GM18499 (cell line): ENCODE data around the gene CBX2.

Source experiments
- ATAC-seq: cut with Tn5 transposase; IDR thresholded peaks from one replicate; pipeline ENCODE4 v1.9.1; 2021; ENCODE audit warnings: moderate number of reproducible peaks; ENCODE audit not compliant: insufficient read depth, unreplicated experiment

CBX2 gene

GRCh38 chr17:79824234-79824633 is 46.3 kb downstream of the CBX2 start:
- ATAC-seq, result no peak

- ATAC-seq, result no peak
These were observed 47.1 kb downstream of the CBX2 start for GRCh38 chr17:79824893-79825579.

- ATAC-seq, result no peak
These were observed 47.6 kb downstream of the CBX2 start for GRCh38 chr17:79825580-79825921.

GRCh38 chr17:79826204-79826680 is 48.3 kb downstream of the CBX2 start:
- no peak for ATAC-seq

GRCh38 chr17:79826841-79827578 is 49.1 kb downstream of the CBX2 start:
- ATAC-seq, result no peak

GRCh38 chr17:79829004-79829403 is 51.1 kb downstream of the CBX2 start:
- no peak for ATAC-seq

GRCh38 chr17:79829457-79829856 is 51.5 kb downstream of the CBX2 start:
- ATAC-seq, result no peak

GRCh38 chr17:79830303-79830702 is 52.4 kb downstream of the CBX2 start:
- no peak for ATAC-seq

GRCh38 chr17:79830763-79831264 is 52.9 kb downstream of the CBX2 start:
- no peak for ATAC-seq

GRCh38 chr17:79831265-79832217 is 53.6 kb downstream of the CBX2 start:
- ATAC-seq, result no peak

GRCh38 chr17:79832218-79833109 is 54.5 kb downstream of the CBX2 start:
- no peak for ATAC-seq

- no peak for ATAC-seq
These were observed 55.1 kb downstream of the CBX2 start for GRCh38 chr17:79833110-79833450.

- no peak for ATAC-seq
These were observed 56.0 kb downstream of the CBX2 start for GRCh38 chr17:79833744-79834564.

- no peak for ATAC-seq
These were observed 56.9 kb downstream of the CBX2 start for GRCh38 chr17:79834565-79835469.

GRCh38 chr17:79835470-79835899 is 57.5 kb downstream of the CBX2 start:
- ATAC-seq, result no peak

- ATAC-seq, result no peak
These were observed 58.1 kb downstream of the CBX2 start for GRCh38 chr17:79835953-79836509.

GRCh38 chr17:79836510-79836971 is 58.6 kb downstream of the CBX2 start:
- ATAC-seq, result no peak
